Stimulated activated CD8-positive, alpha-beta memory T cell treated with anti-CD3 and anti-CD28 coated beads, Interleukin-7, amount 100 ng/mL, for 4 hours (primary cell): ENCODE data around the gene STOML3.
A peak's percentile ranks its signal among the peaks of the same experiment; 100 is the strongest.
"Not testable (repeated sequence)": the region's sequence is repeated elsewhere in the genome, so short reads cannot be mapped to it uniquely, and the experiment has no call there.

Experiments used
- DNase-seq, 2 donors: peaks; one replicate each; pipeline ENCODE4 v3.0.0-alpha.2; 2020; ENCODE audit warnings: low read depth in 2 of 2

Gene STOML3

GRCh38 chr13:38990693-38991092 lies at the start of gene STOML3:
TSS of gene STOML3 (minus strand) at chr13:38990831. CDS start at chr13:38990721, 110 bp downstream.
- no peak for DNase-seq

- no peak for DNase-seq
These were observed 49.6 kb upstream of the STOML3 start for GRCh38 chr13:39040206-39040605.

- no peak for DNase-seq
These were observed 48.4 kb upstream of the STOML3 start for GRCh38 chr13:39039041-39039440.

GRCh38 chr13:39038569-39039030 lies 48.0 kb upstream of the STOML3 start:
- DNase-seq = peak in 1 of 2 donors; percentile 16

GRCh38 chr13:39037880-39038568 lies 47.4 kb upstream of the STOML3 start, which contains the start of the genes NHLRC3 and PROSER1:
TSS of gene NHLRC3 (plus strand) at chr13:39038456. CDS start at chr13:39038640, 184 bp downstream.
TSS of gene PROSER1 (minus strand) at chr13:39038089. CDS start at chr13:39037242, 847 bp downstream.
- peak; percentile 74 to 77 for DNase-seq

- DNase-seq = no peak
These were observed 46.8 kb upstream of the STOML3 start for GRCh38 chr13:39037410-39037879.

- DNase-seq = no peak
These were observed 45.6 kb upstream of the STOML3 start for GRCh38 chr13:39036212-39036611.

- DNase-seq = no peak
These were observed 45.2 kb upstream of the STOML3 start for GRCh38 chr13:39035799-39036198.

- no peak for DNase-seq
These were observed 44.6 kb upstream of the STOML3 start for GRCh38 chr13:39035204-39035603.

- DNase-seq = no peak
These were observed 43.5 kb upstream of the STOML3 start for GRCh38 chr13:39034085-39034484.

- no peak for DNase-seq
These were observed 41.5 kb upstream of the STOML3 start for GRCh38 chr13:39032150-39032549.

GRCh38 chr13:39025433-39025839 lies 34.8 kb upstream of the STOML3 start:
- no peak for DNase-seq

GRCh38 chr13:39023761-39024160 lies 33.1 kb upstream of the STOML3 start:
- no peak for DNase-seq

- DNase-seq = no peak
These were observed 32.7 kb upstream of the STOML3 start for GRCh38 chr13:39023316-39023715.

- no peak for DNase-seq
These were observed 30.3 kb upstream of the STOML3 start for GRCh38 chr13:39020853-39021462.

GRCh38 chr13:39016787-39017186 lies 26.2 kb upstream of the STOML3 start:
- DNase-seq = no peak

GRCh38 chr13:39016087-39016486 lies 25.5 kb upstream of the STOML3 start:
- DNase-seq = no peak

- DNase-seq = no peak
These were observed 22.8 kb upstream of the STOML3 start for GRCh38 chr13:39013462-39013861.

GRCh38 chr13:39012608-39013007 lies 22.0 kb upstream of the STOML3 start:
- no peak for DNase-seq

GRCh38 chr13:39006371-39007111 lies 15.9 kb upstream of the STOML3 start:
- not testable (repeated sequence) for DNase-seq

GRCh38 chr13:38998739-38999138 lies 8.1 kb upstream of the STOML3 start:
- no peak for DNase-seq

- DNase-seq = no peak
These were observed 2.8 kb upstream of the STOML3 start for GRCh38 chr13:38993381-38993780.
